NCI-H2227 (cell line): ENCODE data around the gene SLC6A18.

Experiments used
- DNase-seq: peaks from one replicate; lab custom pipeline; 2025; ENCODE audit not compliant: unreplicated experiment; lab: John Stamatoyannopoulos, UW

SLC6A18 gene

DNA sequence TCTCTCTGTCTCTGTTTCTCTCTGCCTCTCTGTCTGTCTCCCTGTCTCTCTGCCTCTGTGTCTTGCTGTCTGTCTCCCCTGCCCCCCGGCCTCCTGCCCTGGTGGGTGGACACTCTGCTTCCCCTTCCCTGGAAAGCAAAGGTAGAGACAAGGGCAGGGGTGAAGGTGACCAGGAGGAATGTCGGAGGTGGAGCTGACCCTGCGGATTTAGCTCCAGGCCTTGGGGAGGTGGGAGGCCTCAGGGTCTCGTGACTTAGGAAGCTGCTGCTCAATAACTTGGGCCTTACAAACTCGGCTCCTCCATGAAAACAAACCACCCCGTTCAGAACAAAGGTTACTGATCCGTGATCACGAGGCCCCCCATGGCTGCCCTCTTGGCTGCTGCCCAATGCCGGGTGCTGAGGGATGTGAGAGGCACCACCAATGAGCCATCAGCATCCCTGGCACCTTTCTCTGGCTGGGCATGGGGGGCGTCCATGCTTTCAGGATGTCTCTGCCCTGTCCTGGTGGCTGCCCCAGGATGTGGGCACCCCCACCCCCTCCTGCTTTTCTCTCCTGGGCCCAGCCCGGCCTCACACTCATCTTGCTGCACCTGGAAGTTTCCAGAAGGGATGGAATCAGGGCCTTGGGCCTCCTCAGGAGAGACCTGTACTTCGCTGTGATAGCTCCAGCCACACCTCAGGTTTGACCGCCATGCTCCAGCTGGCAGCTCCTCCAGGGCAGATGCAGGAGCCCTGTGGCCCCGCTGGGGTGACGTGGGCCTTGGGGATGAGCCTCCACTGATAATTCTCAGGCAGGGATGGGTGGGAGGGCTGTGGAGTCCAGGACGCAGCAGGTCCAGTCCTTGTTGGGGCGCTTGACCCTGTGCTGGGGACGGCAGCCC lies 38.6 kb upstream of the SLC6A18 start:
- no peak for DNase-seq

DNA sequence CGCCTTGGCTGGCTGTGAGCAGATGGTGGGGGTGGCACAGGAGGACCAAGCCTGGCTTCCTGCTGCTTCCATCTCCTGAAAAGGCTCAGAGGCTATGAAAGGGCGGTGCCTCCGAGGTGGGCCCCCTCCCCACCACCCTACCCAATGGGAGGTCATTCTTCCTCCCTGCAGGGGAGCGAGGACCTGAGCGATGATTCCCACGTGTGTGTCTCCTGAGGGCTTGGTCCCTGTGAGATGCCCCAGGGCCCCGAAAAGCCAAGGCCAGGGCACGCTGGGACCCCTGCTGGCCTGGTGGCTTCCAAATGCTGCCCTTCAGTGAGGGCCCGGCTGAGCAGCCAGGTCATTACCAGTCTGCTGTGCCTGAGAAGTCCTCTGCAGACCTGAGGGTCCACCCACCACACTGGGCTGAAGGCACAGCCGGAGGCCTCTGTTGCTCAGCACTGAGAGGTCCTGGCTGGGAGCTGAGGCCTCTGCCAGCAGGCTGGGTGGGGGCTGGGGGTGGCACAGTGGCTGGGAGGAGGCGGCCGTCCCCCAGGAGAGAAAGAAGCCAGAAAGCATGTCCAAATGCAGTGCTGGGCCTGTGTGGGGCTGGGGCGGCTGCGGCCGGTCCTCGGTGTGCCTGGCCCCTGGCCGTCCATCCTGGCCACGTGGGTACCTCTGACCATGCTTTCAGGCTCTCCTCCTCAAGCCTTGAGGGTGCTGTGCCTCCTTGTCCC lies 37.8 kb upstream of the SLC6A18 start:
- DNase-seq = no peak

DNA sequence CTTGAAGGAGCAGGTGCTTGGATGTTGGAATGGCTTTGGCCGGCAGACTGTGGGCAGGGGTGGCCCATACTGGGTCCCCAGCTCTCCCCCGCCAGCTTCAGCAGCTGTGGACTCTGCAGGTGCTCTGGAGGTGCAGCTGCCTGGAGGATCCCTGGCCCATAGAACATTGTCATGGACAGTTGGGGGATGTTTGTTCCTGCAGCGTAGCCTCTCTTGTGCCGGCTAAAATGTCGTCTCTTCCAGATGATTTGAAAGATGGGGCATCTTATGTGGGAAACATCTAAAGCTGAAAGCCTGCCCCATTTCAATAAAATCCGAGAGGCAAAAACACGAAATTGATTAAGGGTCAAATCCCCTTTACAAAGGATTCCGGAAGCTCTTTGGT lies 37.2 kb upstream of the SLC6A18 start:
- DNase-seq = no peak

DNA sequence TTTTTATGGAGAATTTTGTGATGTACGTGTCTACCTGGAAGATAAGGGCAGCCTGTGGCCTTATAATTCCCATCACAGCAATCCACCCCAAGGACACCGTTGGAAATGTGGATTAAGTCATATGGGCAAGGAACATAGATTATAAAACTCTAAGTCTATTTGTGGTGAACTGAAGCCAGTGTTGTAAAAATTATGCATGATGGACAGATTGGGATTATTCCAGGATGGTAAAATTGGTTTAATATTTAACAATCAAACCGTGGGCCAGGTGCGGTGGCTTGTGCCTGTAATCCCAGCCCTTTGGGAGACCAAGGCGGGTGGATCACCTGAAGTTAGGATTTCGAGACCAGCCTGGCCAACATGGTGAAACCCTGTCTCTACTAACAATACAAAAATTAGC lies 36.7 kb upstream of the SLC6A18 start:
- no peak for DNase-seq

- DNase-seq = no peak
Observed at GRCh38 chr5:1189269-1189668, 35.9 kb upstream of the SLC6A18 start.

GRCh38 chr5:1190278-1190677 lies 34.9 kb upstream of the SLC6A18 start:
- DNase-seq = no peak

DNA sequence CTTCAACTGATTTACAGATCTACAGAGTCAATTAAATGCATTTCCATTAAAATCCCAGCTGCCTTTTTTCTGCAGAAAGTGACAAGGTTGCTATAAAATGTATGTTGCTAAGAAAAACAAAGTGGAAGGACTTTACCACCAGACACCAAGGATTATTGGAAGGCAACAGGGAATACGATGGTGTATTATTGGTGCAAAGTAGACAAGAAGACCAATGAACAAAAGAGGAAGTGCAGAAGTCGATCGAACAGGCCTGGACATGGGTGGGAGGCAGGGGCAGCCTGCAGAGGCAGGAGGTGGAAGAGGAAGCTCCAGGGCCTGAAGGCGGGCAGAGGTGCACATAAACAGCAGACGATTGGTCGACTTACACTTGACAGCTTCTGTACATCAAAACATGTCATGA lies 34.3 kb upstream of the SLC6A18 start:
- no peak for DNase-seq

DNA sequence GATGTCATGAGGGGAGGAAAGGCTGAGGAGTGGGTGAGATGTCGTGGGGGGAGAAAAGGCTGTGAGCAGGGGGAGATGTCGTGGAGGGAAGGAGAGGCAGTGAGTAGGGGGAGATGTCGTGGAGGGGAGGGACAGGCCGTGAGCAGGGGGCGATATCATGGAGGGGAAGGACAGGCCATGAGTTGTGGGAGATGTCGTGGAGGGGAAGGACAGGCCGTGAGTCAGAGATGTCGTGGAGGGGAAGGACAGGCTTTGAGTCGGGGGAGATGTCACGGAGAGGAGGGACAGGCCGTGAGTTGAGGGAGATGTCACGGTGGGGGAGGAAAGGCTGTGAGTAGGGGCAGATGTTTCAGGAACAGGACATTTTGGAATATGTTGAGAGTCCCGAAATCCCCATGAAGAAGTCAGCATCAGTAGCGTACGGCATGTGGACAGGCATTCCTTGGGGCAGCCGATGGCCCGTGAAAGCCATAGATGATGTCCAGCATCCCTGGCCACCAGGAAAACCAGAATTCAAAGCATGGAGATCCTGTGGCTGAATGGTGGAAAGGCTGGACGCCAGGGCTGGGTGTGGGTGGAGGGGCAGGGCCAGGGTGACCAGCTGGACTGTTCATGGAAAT lies 32.1 kb upstream of the SLC6A18 start:
- DNase-seq = no peak

DNA sequence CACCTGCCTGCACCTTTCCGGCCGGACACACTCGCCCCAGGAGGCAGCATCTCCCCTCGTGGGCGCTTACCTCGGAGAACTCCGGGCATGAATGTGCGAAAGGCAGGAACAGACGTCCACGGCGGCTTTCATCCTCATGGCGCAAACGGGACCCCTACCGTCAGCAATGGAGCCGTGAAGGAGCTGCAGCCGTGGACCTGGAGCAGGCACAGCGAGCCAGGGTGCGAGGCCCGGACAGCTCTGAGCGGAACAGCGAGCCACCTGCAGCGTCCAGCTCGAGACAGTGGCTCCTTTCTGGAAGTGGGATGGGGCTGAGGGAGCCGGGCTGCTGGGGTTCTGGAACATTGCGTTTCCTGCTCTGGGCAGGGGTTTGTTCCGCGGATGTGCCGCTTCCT lies 31.6 kb upstream of the SLC6A18 start:
- DNase-seq = no peak

DNA sequence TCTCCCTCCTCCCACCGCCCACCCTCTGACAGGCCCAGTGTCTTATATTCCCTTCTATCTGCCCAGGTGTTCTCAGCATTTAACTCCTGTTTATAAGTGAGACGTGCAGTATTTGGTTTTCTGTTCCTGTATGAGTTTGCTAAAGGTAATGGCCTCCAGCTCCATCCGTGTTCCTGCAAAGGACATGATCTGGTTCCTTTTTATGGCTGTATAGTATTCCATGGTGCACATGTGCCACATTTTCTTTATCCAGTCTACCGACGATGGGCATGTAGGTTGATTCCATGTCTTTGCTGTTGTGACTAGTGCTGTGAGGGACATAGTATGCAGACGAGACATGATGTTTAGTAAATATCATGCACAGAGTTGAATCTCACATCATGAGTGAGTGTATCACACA lies 30.8 kb upstream of the SLC6A18 start:
- no peak for DNase-seq

GRCh38 chr5:1195439-1195838 lies 29.7 kb upstream of the SLC6A18 start:
- DNase-seq = no peak

DNA sequence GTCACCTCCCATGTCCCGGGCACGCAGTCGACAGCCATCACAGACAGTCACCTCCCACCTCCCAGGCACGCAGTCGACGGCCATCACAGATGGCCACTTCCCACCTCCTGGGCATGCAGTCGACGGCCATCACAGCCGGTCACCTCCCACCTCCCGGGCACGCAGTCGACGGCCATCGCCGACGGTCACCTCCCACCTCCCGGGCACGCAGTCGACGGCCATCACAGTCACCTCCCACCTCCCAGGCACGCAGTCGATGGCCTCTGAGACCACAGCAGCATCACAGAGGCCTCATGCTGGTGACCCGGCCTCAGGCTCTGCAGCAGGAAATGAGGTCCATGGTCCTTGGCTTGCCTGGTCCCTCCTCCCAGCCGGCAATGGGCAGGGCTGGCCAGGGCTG lies 29.3 kb upstream of the SLC6A18 start:
- DNase-seq = no peak

GRCh38 chr5:1196562-1196961 lies 28.6 kb upstream of the SLC6A18 start:
- no peak for DNase-seq

GRCh38 chr5:1197876-1198666 lies 27.1 kb upstream of the SLC6A18 start:
- no peak for DNase-seq

DNA sequence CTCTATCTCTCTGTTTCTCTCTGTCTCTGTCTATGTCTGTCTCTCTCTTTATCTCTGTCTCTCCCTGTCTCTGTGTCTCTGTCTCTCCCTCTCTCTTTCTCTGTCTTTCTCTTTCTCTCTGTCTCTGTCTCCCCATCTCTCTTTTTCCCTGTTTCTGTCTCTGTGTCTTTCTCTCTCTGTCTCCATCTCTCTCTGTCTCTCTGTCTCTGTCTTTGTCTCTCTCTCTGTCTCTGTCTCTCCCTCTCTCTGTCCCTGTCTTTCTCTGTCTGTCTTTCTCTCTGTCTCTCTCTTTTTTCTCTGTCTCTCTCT lies 25.9 kb upstream of the SLC6A18 start:
- no peak for DNase-seq

- DNase-seq = no peak
Observed at GRCh38 chr5:1199649-1200494, 25.3 kb upstream of the SLC6A18 start.

DNA sequence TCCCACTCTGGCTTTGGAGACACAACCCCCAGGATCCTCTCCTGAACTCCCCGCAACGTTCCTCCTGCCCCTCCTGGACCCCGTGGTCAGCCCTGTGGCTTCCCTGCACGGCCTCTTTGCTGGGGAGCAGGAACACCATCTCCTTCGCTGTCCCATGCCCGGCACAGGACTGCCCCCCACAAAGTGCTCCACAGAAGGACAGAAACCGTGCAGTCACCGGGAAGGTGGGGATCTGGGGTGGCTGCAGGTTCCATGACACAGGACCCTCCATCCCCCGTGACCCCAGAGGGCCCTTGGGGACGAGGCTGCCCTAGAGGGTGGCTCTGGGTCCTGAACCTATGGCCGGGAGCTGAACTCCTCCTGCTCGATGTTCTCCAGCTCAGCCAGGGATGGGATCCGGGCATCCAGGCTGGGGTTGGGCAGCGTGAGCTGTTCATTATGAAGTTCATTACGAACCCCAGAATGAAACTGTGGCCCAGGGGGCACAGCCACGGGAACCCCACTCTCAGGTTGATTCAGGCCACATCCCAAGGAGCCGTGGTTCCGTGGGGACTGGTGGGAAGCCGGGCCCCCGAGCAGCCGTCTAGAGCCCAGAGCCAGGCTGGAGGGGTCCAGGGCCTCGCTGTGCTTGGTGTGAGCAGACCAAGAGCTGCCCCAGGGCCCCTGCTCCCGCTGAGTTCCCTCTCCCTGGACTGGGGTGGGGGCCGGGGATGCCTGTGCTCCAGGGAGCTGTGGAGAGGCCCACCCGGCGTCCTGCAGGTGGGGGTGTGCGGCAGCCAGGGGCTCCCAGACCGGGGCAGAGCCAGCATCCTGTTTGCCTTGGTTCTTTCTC lies 24.5 kb upstream of the SLC6A18 start:
- no peak for DNase-seq

DNA sequence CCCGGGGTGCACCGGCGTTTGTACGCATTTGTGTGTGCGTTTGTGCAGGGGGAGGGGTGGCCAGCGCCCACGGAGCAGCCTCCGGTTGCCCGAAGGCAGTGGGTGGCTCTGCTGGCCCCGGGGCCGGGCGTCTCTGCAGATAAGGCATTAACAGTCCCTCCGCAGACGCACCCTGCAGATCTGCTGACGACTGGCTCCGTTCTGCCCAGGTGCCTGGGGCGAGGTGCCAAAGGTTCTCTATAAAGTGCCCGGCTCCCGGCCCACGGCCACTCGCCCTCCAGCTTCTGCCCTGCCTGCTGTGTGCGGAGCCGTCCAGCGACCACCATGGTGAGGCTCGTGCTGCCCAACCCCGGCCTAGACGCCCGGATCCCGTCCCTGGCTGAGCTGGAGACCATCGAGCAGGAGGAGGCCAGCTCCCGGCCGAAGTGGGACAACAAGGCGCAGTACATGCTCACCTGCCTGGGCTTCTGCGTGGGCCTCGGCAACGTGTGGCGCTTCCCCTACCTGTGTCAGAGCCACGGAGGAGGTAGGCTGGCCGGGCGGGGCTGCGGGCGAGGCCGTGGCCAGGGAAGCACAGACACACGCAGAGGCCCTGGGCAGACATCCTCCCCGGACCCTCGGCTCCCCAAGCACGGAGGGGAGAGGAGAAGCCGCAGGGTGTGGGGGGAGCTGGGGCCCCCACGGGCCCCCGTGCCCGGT lies 23.7 kb upstream of the SLC6A18 start, which contains the start of gene SLC6A19:
SLC6A19 (plus strand) TSS at position 269 of the 699 bp plus-strand sequence; CDS start at position 325, 56 bp downstream.
- no peak for DNase-seq
